GM12891 (cell line): ENCODE results near the gene TENM4.

Experiments used
- POLR2A ChIP-seq: IDR thresholded peaks from 2 replicates; pipeline ENCODE4 v1.6.1; 2011; ENCODE audit warnings: low read depth, low read length, control low read depth
- POLR2AphosphoS5 ChIP-seq: IDR thresholded peaks from 2 replicates; pipeline ENCODE4 v1.6.1; 2011; ENCODE audit warnings: low read depth, low read length, control low read depth
- SPI1 ChIP-seq: IDR thresholded peaks from 2 replicates; pipeline ENCODE4 v1.6.1; 2011; ENCODE audit warnings: low read depth, low read length, control low read depth
- TAF1 ChIP-seq: IDR thresholded peaks from 2 replicates; pipeline ENCODE4 v1.6.1; 2011; ENCODE audit warnings: low read depth, low read length, control low read depth

DNA sequence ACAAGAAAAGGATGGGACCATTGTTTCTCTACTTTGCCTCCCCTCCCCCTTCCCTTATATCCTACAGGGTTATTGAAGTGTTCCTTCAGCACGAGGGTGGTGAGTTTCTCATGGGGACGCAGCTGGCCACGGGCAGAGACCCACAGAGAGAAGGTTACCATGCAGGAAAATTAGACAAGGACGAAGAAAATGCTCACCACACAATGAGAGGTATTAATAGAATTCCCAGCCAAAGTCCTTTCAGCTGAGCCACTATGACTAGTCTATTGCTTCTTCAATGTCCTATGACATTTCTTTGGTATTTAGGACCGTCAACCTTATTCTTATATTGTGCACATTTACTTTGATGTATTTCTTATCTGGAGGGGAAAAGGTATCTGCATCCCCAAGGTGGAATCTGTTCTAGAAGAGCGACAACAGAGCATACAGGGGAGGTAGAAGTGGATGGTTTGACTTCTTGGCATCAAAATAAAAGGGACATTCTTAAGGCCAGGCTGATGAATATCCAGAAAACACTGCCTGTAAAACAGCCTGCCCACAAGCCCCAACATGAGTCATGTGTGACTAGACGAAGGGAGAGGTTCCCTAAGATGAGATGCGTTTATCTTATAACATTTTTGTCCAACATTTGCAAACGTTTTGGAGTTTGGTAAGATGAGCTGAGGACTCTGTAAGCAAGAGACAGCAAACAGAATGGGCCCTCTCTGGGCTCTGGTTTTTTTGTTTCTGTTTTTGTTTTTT lies 656.3 kb downstream of the TENM4 start:
- no peak for TF ChIP-seq POLR2A
- TF ChIP-seq SPI1 = no peak
- no peak for TF ChIP-seq TAF1
- no peak for TF ChIP-seq POLR2AphosphoS5
